HG03457 (cell line): ENCODE measurements around the gene FAM174B.

Experiments used
- ATAC-seq: cut with Tn5 transposase; IDR thresholded peaks from one replicate; pipeline ENCODE4 v1.9.1; 2021; ENCODE audit warnings: moderate number of reproducible peaks; ENCODE audit not compliant: unreplicated experiment

Gene FAM174B

DNA sequence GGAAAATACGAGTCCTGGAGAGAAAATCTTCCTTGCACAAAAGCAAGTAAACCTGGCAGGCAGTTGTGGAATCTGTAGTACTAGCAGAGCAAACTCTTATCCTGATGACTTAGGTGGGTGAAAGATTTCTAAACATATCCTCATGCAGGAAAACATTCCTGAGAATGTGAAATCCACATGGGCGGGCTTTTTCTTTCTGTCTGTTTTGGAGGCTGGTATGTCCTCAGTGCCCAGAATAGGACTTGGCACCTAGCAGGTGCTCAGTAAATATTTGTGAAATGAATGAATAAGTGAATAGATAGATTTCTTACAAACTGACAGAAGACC, 53.3 kb downstream of the FAM174B start:
- ATAC-seq, result no peak

DNA sequence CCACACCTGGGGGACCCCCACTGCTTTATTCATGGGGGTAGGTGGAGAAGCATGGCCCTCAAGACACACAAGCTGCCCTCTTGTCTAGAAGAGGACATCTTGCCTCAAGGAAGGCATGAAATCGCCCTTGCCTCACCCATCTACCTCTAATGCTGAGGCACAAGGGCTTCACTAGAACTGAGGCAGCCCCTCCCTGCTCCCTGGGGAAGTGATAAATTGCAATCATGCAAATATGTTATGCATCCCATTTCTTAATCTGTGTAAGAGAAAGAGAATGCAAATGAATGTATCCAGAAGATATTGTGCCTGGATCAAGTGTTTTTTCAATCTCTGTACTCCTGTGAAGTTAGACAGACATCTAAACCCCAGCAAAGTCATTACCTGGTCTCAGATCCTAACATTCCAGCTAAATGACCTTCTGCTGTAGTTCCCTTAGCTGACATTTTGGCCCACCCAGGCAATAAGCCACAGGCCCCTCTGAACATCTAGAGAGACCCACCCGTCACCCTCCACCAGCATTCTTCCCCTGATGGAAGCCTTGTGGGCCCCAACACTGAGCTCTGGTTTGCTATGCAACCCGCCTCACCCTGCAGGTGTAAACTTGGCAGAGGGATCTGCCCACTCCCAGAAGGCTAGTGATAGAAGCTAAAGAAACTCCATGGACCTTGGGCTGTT, 53.8 kb downstream of the FAM174B start:
- no peak for ATAC-seq

DNA sequence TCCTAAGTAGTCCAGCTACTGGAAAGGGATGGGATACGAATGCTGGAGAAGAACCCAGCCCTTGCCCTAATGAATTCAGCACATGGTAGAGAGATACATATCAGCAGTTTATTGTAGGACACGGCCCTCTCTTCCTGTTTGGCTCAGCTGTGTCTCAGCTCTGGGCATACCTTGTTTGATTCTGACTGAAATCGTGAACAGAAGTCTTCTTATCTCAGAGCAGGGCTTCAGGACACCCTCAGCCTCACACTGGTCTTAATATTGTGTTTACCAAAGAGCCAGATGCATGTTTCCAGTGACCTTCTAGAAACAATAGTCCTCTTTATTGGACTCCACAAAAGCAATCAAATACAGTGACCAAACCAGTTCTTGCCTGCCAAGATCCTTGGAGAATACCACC, 54.7 kb downstream of the FAM174B start:
- ATAC-seq, result no peak

DNA sequence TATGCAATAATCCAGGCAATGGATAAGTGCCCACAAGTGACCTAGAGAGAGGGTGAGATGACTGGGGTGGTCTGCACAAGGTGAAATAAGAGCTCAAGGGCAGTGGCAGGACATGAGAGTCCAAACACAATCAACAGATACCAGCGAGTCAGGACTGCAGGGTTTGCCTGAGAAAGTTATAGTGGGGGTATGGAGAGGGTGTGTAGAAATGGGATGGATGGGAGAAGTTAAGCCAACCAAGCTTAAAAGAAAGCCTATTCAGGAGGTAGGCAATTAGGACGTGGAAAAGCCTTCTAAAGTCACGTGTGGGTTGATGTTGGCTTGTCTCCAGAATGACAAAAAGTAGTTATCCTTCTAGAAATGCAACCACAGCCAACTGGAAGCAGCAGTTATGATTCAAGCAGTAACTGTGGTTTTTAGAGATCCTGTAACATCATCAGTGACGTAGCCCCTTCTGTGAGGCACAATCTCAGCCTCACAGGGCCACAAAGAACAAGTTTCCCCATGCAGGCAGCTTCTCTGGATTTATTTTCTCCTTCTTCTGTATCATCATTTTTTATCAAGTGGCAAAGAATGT, 56.1 kb downstream of the FAM174B start:
- no peak for ATAC-seq

DNA sequence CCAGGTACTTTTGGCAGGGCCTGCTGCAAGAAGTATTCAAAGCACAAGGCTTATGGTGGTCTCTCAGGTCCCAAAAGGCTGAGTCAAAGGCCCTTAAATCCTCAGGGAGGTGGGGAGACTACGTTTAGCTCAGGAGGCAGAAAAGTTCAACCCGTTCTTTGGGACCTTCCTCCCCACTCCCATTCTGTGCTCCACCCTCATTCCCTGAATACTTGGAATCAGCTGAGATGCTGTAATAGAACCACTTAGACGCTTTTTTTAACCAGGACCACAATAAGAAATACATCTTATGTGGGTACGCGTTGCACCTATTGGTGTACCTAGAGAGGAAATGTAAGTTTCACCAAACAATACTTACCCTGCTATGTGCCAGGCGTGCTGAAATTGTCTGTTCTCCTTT, 58.0 kb downstream of the FAM174B start:
- no peak for ATAC-seq

DNA sequence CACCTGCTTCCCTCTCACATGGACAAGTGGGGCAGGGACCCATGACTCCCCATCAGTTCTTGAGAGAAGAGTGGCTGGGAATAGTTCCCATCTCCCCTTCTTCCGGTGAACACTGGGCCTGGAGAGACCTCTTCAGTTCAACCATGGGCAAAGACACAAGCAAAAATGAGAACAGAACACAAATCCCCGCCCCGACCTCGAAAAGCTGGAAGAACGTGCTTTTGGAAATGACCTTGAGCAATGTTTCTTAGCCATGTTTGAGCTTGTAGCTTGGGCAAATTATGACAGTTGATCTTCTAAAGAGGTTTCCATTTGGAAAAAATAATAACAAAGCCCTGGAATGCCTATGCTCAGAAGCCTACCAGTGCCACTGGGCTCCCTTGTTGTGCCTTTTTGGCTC, 59.0 kb downstream of the FAM174B start:
- no peak for ATAC-seq

DNA sequence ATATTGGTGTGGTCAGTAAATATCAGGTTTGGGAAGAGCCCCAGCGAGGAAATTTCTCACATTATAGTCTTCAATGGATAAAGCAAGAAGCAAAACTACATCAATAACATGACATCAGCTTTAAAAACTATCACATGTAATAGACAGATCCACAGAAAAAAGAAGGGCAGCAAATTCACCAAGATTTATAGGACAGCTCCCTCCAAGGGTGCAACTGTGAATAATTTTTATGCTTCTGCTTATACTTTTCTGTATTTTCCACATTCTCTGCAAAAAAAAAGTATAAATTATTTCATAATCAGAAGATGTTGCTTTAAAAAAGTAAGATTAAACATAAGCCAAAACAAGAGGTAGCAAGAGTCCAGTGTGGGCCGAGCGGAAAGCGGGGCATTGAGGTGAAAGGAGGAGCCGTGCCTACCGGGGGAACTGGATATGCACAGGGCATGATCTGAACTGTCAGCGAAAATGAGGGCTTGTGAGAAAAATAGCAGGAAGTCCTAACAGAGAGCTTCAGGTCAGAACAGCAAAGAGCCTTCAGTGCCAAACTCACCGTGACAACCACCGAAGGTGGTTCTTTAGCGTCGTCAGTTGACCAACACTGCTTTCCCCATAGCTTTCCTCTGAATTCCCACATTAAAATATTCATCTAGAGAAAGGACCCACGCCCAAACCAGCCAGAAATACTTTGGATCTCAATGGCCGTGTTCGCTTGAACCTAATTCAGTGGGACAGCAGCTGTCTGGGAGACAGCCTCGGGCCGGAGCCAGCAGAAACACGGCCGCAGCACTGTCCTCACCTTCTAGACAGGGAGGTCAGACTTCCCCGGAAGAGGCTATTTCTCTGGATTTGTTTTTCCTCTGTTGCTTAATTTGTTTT, 59.8 kb downstream of the FAM174B start:
- no peak for ATAC-seq

DNA sequence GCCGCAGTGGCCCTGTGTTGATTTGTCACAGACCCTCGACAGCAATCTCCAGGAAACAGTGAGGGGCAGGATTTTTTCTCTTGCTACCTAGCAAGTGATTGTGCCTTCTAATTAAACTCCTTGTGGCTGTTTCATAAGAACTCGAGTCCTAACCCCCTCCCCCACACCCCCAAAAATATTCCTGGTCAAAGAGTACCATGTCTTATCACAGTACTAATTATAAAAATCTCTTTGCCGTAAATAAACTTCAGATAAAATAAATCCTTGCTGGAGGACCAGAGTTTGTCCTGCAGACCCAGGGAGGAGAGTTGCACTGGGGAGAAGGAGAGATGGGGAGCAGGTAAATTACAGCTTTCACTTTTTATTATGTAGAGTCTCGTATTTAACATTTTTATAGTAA, 64.3 kb downstream of the FAM174B start:
- ATAC-seq, result no peak

DNA sequence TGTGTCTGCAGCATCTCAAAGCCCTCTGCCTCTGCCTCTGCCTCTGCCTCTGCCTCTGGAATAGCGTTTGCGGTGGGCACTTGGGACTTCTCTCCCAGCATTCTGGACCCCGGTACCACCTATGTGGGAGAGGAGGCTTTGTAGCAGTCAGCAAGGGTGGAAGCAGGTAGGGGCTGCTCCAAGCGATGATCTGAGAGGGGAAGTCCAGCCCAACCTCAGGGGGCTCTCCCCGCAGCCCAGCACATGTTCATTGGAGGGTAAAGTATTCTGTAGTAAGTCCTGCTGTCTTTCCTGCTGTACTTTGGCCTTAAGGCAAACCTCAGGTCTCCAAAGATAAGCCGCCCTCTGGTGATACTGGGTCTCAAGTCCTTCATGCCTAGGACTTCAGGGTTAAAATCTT, 68.6 kb downstream of the FAM174B start:
- ATAC-seq, result no peak

DNA sequence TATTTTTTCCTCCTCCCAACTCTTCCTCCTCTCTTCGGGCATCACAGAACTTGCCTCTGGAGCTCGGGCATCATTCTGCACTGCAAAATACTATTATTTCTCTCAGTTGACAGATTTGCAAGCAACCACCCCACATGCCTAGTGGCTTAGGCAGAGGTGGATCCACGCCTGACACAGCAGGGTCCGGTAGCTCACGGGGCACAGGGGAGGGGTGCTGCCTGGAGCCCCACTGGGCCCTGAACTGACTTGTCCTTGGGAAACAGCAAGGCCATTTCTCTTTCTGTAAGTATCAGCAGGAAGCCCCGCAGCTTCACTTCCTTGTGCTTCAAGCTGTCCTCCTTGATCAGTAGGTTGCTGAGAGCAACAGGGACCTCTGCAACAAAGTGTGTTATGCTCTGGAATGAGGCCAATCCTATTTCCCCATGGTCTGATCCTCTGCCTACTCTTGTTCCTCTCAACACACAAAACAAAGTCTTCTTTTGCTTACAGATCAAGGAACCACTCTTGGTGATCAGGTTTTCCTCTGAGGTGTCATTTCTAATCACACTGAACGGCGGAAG, 69.1 kb downstream of the FAM174B start:
- ATAC-seq, result no peak

DNA sequence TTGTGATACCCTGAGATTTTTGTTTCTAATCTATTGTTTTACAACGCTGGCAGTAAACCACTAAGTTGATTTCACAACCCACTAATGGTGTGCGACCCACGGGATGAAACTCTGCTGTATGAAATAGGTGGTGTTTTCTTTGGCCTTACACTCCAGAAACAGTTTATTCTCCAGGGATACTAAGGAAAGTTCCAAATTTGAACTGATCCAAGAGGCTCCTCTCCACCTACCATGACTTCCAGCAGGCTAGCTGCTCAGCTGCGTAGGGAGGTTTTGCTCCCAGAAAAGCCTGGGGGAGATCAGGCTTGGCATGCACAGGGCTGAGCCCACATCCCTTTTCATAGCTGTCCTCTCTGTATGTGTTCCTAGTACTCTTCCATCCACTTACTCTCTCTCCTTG, 71.5 kb downstream of the FAM174B start:
- no peak for ATAC-seq

DNA sequence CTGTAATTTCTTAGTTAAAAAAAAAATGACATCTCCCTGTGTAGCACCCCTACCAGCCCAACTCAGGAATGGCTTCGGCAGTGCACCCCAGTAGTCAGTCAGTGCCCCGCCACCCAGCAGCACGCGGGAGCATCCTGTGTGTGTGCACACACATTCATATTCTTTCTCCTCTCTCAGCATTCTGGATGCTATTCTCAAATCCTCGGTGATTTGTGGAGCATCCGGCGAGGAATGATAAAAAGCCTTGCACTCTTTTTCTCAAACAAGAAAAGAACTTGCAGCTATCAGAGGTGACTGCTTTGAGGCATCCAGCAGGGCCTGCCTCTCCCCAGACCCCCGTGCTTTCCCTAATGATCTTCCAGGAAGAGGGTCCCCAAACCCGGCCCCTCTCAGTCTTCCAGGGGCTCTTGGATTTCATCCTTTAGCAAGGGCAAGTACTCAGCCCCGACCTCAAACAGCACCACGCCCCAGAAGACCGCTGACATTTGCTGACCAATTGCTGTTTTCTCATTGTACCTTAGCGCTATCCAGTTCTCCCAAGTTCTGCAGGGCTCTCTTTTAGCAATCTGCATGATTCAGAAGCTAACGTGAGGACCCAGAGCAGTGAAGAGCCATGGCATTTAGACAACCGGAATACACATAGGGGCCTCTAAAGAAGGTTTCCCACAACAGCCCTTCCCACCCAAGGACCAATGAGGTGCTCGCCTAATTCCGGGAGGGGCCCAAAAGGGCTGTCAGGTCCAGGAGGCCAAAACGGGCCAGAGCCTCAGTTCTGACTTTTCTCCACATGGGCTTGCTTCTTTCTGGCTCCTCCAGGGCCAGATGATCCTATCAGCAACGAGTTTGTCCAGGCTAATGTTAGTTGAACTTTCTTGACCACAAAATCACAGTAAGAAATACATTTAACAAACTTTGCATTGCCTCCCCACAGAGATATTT, 72.2 kb downstream of the FAM174B start:
- ATAC-seq, result no peak

DNA sequence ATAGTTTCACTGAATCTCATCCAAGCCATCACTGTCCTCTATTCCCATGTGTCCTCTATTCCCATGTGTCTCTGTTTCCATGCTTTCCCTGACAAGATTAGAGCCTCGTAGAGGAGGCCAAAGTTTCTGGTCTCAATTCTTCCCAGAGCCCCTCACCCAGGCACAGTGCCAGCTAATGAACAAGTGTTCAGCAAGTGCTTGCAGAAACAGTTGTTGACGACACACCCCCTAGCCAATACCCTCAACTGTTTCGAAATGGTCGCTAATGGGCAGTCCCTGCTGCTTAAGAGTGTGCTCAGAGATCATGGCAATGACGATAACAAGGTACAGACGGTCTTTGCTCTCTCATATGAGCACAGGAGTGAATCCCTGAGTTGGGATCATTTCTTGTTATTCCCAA, 73.4 kb downstream of the FAM174B start:
- ATAC-seq, result no peak

DNA sequence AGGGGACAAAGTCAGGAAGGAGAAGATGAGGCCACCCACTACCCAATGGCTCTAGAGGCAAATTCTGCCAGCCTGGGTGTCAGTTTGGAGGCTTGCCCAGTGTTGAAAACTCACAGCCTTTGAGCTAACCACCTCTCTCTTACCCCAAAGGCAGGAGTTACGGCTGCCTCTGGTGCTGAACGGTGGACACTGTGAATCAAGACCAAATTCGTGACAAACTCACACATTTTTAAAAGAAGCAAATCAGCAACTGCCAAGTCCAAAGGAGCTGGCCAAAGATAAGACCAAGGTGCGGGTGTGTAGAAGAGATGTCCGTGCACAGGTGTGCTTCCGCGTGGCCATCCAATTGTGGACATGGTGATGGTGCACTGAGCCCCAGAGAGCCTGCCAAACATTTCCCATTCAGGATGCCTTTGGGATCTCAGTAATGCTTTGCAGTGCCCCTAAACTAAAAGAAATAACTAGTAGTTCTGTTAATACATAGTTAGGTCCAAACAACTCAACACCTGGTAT, 74.6 kb downstream of the FAM174B start:
- ATAC-seq, result no peak

DNA sequence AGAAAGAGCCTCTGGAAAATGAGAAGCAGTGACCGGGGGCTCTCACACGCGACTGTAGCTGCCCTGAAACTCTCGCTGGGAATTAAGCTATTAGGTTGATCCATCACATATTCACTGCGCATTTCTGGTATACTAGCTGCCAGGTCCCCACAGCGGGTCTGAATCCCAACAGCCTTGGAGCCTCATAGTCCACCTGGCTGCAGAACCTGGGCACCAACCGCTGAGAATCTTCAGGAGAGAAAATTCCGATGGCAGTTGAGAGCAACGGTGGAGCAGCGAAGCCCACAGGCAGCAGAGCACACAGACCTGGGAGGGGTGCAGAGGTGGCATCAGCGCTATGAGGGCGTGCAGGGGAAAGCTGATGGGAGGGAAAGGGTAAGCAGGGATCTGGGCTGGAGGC, 75.1 kb downstream of the FAM174B start:
- no peak for ATAC-seq

DNA sequence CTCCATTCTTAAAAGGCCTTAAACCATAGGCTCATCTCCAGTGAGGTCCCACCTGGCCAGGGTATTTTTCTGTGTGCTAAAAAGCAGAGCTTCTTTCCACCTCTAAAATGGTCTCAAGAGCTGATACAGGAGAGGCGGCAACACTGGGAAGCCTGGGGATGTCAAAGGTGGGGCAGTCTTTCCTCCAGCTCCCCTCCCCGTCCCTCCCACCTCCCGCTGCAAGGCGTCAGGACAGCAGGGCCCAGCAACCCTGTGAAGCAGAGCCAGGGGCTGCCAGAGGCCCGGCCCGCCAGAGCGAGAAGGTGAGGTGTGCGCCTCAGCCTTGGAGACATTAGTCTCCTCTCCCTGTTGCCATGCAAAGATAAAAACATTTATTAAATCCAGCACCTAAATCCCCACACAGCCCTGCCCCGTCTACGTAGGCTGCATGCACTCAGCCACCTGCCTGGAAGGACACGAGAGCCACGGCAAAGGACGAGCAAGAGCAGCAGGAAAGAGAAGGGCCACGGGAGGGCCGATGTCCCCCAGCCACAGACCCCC, 75.6 kb downstream of the FAM174B start:
- no peak for ATAC-seq

DNA sequence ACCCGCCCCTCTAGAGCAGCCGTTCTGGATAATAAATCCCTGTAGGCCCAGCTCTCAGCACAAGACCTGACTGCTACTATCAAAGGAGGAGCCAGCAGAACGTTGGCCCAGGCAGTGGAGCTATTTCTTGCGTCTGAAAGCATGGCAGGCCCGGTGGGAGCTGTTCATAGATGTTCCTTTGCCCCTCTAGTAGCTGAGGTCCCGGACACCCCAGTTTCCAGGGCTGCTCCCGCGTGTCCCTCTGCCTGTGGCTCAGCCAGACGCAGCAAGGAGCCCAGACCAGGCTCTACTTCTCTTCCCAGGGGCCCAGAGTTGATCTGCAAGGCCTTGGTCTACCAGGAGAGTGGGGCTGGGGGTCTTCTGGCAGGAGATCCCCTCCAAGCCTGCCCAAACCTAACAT, 76.1 kb downstream of the FAM174B start:
- ATAC-seq, result no peak

DNA sequence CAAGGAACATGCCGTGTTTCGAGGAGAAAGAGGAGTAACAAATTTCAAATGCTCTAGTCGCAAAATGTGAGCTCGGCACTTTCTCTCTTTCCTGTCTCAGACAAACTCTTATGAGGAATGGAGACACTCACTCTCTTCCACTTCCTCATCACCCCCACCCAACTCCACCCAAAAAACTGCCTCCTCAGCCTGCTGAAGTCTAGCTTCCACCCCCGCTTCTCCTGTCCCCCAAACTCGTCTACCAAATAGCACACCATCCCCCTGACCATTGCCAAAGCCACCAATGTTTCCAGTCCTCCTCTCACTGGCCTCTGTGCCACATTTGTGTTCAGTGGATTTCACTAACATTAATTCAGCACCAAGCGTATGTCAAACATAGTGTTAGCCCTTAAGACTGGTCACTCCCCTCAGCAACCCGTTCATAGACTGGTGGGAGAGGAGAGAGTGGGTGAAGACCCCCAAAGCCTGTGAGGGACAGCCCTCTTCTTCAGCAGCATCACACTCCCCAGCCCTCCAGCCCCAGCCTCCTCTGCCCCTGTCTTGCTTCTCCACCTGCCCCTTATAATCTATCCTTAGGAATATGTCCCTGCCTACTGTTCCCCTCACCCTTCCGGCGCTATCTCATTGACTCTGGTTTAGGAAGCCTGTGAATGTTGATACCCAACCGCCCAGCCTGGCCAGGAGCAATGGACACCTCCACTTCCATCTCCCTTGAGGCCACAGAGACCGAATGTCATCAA, 77.3 kb downstream of the FAM174B start:
- no peak for ATAC-seq

DNA sequence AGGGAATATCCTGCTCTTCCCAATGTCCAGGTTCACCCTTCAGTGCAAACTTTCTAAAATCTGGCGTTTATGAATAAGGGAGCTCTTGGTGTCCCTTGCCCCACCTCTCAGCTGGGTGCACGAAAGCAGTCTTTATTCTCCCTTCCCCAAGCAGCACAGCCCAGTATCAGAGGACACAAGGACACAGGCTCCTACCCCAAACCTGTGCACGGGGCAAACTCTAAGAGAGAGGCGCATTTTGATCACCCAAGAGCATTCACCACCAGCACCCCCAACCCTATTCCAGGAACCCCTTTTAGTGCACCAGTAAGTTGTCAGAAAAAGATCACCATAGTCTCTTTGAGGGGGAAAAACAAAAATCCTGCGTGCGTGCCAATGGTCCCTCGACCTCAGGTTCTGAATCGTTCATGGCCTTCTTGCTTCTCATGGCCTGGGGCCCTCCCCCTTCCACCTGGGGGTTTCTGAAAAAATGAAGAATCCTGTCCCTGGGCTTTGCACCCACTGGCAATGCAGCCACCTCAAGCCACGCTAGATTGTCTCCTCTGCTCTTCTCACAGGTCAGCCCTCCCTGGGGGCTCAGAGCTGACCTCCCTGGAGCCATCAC, 78.9 kb downstream of the FAM174B start:
- ATAC-seq, result no peak
